ENCODE data around the gene PABPN1.

PABPN1 gene

DNA sequence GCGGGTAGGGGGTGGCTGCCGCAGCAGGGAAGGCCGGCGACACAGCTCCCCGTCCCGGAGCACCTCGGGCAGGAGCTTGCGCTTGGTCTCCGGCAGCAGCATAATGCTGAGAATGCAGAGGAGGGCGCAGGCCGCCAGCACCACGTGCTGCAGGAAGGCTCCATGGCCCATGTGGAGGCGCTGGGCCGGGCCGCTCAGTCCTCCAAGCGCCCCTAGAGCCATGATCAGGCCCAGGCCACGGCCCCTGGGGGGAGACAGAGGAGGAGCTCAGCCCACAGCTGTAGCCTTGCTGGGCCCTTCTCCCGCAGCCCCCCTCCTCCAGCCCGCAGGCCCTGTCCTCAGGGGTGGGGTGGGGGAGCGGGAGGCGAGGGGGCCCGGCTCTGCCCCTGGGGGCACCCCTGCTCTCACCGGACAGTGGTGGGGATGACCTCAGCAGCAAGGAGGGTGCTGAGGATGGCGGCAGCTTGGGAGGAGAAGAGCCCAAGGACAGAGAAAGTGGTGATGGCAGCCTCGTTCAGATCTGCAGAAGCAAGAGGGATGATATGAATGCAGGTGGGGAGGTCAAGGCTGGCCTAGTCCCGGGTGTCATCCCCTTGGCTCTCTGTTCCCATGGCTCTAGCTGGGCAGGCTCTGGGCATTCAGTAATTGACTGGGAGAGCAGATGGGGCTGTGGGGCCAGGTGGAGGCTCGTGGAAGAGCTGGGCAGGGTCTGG, 25.6 kb downstream of the PABPN1 start:
- H3K9me2 ChIP-seq (ENCODE audit: low read depth, low read length), result no peaks in the 10 kb centered on the region
- no peaks in the 10 kb centered on the region for H3K79me2 ChIP-seq (ENCODE audit: insufficient read depth, low read length)
- H3K27me3 ChIP-seq (ENCODE audit: insufficient read depth, low read length), result no peaks in the 10 kb centered on the region
- H3K4me1 ChIP-seq (ENCODE audit: insufficient read depth, low read length, severe bottlenecking), result no peaks in the 10 kb centered on the region
- no peaks in the 10 kb centered on the region for H3F3A ChIP-seq (ENCODE audit: insufficient read depth, low read length)
- no peaks in the 10 kb centered on the region for H4K20me1 ChIP-seq (ENCODE audit: insufficient read depth, low read length)
- no peak overlapping the region for H3K27ac ChIP-seq (ENCODE audit: low read depth, low read length, poor library complexity, severe bottlenecking)
- H3K4me2 ChIP-seq (ENCODE audit: low read length), result no peak overlapping the region
- no peak overlapping the region for H3K4me3 ChIP-seq (ENCODE audit: low read depth, low read length, poor library complexity, severe bottlenecking)
- no peak overlapping the region for H2AFZ ChIP-seq (ENCODE audit: low read length)
- TF ChIP-seq, protein P1, sequence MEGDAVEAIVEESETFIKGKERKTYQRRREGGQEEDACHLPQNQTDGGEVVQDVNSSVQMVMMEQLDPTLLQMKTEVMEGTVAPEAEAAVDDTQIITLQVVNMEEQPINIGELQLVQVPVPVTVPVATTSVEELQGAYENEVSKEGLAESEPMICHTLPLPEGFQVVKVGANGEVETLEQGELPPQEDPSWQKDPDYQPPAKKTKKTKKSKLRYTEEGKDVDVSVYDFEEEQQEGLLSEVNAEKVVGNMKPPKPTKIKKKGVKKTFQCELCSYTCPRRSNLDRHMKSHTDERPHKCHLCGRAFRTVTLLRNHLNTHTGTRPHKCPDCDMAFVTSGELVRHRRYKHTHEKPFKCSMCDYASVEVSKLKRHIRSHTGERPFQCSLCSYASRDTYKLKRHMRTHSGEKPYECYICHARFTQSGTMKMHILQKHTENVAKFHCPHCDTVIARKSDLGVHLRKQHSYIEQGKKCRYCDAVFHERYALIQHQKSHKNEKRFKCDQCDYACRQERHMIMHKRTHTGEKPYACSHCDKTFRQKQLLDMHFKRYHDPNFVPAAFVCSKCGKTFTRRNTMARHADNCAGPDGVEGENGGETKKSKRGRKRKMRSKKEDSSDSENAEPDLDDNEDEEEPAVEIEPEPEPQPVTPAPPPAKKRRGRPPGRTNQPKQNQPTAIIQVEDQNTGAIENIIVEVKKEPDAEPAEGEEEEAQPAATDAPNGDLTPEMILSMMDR (IDR thresholded peaks at IDR 0.05; ENCODE audit: low read length), result no peak
- TF ChIP-seq EZH2 (IDR thresholded peaks at IDR 0.05; ENCODE audit: borderline replicate concordance, low read length), result no peak
- no peak overlapping the region for H3K9ac ChIP-seq (ENCODE audit: low read length)
- no peaks in the 10 kb centered on the region for H3K9me3 ChIP-seq (ENCODE audit: low read length)
- no peaks in the 10 kb centered on the region for H3K36me3 ChIP-seq (ENCODE audit: insufficient read depth, low read length)

DNA sequence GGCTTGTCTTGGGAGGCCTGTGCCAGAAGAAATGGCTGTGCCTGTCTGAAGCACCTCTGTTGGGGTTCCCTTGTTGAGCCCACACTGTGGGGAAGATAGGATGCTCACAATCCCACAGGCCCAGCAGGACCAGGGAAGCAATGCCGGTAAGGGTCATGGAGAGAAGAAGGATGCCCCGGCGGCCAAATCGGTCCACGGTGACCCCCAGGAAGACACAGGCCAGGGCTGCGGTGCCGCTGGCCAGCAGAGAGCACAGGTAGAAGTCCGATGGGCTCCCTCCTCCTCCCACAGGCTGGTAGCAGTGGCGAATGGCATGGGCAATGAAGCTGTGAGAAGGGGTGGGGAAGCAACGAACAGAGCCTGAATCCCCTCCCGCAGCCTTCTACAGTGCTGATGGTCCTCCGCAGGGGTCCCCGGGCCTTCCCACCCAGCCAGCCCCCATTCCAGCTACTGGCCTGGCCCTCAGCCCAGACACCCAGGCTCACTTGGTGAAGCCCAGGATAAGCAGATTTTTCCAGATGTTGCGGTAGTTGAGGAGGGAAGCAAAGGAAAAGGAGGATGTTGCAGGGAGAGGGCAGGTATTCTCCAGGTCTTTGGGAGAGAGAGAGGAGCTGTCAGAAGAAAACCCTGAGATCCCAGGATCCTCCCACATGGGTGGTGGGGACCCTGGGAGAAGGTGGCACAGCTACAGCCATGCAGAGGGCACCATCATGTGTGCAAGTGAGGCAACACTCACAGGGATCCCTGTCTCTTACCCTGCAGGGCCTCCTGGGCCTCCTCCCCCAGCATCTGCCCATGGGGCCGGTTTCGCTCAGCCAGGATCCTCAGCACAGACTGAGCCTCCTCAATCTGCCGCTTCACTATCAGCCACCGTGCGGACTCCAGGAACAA, 26.4 kb downstream of the PABPN1 start:
- no peak overlapping the region for H3K4me2 ChIP-seq (ENCODE audit: low read length)
- no peak overlapping the region for H3K9ac ChIP-seq (ENCODE audit: low read length)
- no peaks in the 10 kb centered on the region for H3K9me3 ChIP-seq (ENCODE audit: low read length)
- no peaks in the 10 kb centered on the region for H3K9me2 ChIP-seq (ENCODE audit: low read depth, low read length)
- H4K20me1 ChIP-seq (ENCODE audit: insufficient read depth, low read length), result no peaks in the 10 kb centered on the region
- no peak overlapping the region for H2AFZ ChIP-seq (ENCODE audit: low read length)
- no peaks in the 10 kb centered on the region for H3K79me2 ChIP-seq (ENCODE audit: insufficient read depth, low read length)
- H3K4me1 ChIP-seq (ENCODE audit: insufficient read depth, low read length, severe bottlenecking), result no peaks in the 10 kb centered on the region
- H3K36me3 ChIP-seq (ENCODE audit: insufficient read depth, low read length), result no peaks in the 10 kb centered on the region
- H3K27me3 ChIP-seq (ENCODE audit: insufficient read depth, low read length), result no peaks in the 10 kb centered on the region
- no peaks in the 10 kb centered on the region for H3F3A ChIP-seq (ENCODE audit: insufficient read depth, low read length)
- H3K27ac ChIP-seq (ENCODE audit: low read depth, low read length, poor library complexity, severe bottlenecking), result no peak overlapping the region
- TF ChIP-seq, protein P1 (IDR thresholded peaks at IDR 0.05; ENCODE audit: low read length), result no peak
- no peak for TF ChIP-seq EZH2 (IDR thresholded peaks at IDR 0.05; ENCODE audit: borderline replicate concordance, low read length)
- no peak overlapping the region for H3K4me3 ChIP-seq (ENCODE audit: low read depth, low read length, poor library complexity, severe bottlenecking)

DNA sequence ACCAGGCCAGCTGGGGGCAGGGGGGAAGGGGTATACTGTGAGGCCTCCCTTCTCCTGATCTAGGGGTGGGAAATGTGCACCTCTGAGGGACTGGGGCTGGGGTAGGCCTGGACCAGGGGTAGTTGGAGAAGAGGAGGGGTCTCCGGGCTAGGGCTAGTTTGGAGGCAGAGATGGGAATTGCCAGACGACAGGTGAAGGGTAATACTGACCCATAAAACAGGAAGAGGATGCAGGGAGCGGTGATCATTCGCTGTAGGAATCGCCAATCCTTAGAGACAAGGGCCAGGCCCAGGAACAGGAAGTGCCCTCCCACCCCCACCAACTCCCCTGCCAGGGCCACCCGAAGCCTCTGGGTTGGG, 27.0 kb downstream of the PABPN1 start:
- Histone ChIP-seq H3K9me2 (ENCODE audit: low read depth, low read length) (no peaks in the 10 kb centered on the region), H3K79me2 (ENCODE audit: insufficient read depth, low read length) (no peaks in the 10 kb centered on the region), H3K27ac (ENCODE audit: low read depth, low read length, poor library complexity, severe bottlenecking) (no peak overlapping the region), H3K9me3 (ENCODE audit: low read length) (no peaks in the 10 kb centered on the region), H3K36me3 (ENCODE audit: insufficient read depth, low read length) (no peaks in the 10 kb centered on the region), H3K4me3 (ENCODE audit: low read depth, low read length, poor library complexity, severe bottlenecking) (no peak overlapping the region), H3K4me2 (ENCODE audit: low read length) (no peak overlapping the region), H2AFZ (ENCODE audit: low read length) (no peak overlapping the region), H4K20me1 (ENCODE audit: insufficient read depth, low read length) (no peaks in the 10 kb centered on the region), H3K27me3 (ENCODE audit: insufficient read depth, low read length) (no peaks in the 10 kb centered on the region), H3K9ac (ENCODE audit: low read length) (no peak overlapping the region), H3F3A (ENCODE audit: insufficient read depth, low read length) (no peaks in the 10 kb centered on the region), H3K4me1 (ENCODE audit: insufficient read depth, low read length, severe bottlenecking) (no peaks in the 10 kb centered on the region)
- TF ChIP-seq, protein P1 (IDR thresholded peaks at IDR 0.05; ENCODE audit: low read length), result no peak

Data from OCI-LY1 (cell line).